ELF-1 (cell line): ENCODE measurements around the gene NKIRAS2.

Experiments used
- DNase-seq: peaks from one replicate; pipeline ENCODE4 v3.0.0-alpha.2; 2016; ENCODE audit warnings: low read depth, low spot score

The NKIRAS2 gene

DNA sequence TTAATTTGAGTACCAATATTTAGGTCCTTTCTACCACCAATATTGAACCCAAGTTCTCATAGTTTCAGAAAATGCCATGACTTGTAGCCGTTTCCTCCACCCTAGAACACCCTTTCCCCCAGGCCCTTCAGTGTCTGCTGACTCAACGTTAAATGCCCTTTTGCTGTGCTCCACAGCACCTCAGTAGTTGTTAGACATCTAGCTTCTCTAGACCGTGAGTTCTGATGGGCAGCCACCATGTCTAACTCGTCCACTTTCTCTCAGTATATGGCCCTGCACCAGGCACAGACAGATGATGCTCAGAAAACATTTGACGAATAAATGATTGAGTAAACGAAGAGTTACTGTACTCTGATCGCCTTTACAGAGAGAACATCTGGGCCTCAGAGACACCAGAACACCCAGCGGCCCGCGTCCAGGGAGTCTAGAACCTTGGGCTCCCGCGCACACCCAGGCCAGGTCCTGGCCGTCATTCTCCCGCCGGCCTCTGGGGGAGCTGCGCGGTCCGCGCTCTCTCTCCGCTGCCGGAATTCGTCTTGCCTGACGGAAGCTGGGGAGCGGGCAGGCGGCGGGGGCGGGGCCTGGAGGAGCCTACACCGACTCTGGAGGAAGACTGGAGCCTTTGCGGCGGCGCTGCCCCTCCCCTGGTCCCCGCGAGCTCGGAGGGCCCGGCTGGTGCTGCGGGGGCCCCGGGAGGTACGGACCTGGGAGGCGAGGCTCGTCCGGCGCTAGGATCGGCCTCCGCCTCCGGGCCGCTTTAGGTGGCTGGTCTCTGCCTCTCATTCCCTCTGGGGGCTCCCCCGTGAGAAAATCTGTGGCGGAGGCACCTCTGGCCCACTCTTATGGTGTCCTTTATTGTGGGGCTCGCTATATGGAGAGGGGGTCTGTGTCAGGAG is at the start of gene NKIRAS2:
Gene NKIRAS2, plus strand, starts transcription at position 582 of the 896 bp plus-strand sequence. CDS start 1,488 bp downstream, outside the sequence.
- peak; percentile 93 for DNase-seq

- DNase-seq = no peak
Measured at GRCh38 chr17:41970901-41971331, 49.0 kb upstream of the NKIRAS2 start.

GRCh38 chr17:41971721-41972523 is 48.0 kb upstream of the NKIRAS2 start:
- no peak for DNase-seq

- DNase-seq = no peak
Measured at GRCh38 chr17:41972571-41973407, 47.1 kb upstream of the NKIRAS2 start.

GRCh38 chr17:41973408-41973811 is 46.5 kb upstream of the NKIRAS2 start:
- no peak for DNase-seq

DNA sequence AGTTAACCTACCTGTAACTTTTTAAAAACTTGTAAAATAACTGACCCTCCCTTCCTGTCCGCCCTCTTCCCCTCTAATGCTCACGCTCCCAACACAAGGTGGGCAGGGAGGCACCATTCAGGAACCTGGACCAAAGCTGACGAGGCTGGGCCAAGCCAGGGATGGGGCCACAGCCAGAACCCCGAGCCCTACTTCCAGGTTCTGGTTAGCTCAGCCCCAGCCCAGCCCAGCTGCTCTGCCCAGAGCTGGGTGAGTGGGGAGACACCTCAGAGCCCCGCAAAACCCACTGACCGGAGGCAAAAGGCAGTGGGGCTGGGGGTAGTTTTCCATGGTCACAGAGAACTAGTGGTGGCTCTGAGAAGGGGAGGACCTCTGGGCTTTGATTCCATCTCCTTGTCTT is 45.9 kb upstream of the NKIRAS2 start:
- DNase-seq = no peak

DNA sequence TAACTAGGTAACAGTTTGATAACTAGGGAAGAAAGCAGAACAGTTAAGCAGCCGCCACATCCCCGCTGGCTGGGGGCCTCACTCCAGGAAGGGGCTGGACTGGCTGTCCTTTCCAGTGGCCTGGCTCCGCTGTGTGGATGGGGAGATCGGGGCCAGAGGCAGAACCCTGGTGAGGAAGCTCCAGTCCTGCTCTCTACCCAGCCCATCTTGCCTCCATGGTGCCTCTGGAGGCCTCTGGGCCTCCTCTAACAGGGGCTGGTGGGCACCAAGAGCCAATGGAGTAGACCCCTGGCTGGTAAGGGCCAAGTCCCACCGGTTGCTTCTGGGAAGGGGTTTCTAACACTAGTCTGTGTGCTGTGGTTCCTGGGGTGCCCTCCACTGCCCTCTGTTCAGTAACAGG is 45.2 kb upstream of the NKIRAS2 start:
- no peak for DNase-seq

- DNase-seq = no peak
Measured at GRCh38 chr17:41975099-41976083, 44.5 kb upstream of the NKIRAS2 start.

DNA sequence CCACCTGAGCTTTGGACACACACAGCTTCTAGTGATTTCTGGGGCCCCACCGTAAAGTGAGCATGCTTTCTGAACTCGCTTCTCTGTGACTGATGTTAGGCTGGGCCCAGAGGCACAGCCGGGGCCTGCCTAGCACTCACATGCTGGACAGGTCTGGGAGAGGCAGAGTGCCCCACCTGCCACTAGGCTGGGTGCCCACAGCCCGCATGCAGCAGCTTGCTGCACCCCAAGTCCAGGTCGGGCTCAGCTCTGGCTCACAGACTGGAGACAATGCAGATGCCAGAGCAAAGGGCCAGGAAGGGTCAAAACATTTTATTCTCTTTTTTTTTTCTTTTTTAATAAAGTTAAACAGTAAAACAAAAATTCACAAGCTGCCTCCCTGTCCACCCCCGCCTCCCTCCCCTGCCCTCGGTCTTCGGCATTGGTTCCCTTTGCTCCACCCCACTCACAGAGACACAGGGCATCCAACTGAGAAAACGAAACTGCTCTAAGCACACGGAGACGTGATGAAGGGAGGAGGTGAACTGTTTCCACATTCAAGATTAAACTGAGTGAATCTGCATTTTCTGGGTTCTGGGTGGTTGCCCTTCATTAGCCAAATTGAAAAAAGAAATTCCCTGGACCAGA is 43.6 kb upstream of the NKIRAS2 start:
- no peak for DNase-seq

- no peak for DNase-seq
Measured at GRCh38 chr17:41977991-41978390, 41.9 kb upstream of the NKIRAS2 start.

GRCh38 chr17:41982026-41982760 is 37.7 kb upstream of the NKIRAS2 start:
- DNase-seq = peak; percentile 47

DNA sequence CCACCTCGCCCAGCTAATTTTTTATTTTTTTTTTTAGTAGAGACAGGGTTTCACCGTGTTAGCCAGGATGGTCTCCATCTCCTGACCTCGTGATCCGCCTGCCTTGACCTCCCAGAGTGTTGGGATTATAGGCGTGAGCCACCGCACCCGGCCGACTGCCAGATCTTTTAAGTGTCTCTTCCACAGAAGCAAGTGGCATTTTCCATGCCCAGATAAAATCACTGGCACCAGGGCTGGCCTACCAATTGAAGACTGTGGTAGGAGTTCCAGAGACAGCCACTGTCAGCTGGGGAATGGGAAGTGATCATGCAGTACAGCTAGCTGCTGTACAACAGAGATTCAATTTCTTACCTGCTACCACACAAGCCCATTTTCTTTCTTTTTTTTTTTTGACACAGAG is 35.4 kb upstream of the NKIRAS2 start:
- no peak for DNase-seq

GRCh38 chr17:41985919-41986318 is 34.0 kb upstream of the NKIRAS2 start:
- DNase-seq = no peak

GRCh38 chr17:41986634-41987033 is 33.3 kb upstream of the NKIRAS2 start:
- DNase-seq = no peak

- peak; percentile 25 for DNase-seq
Measured at GRCh38 chr17:41987642-41988041, 32.2 kb upstream of the NKIRAS2 start.

DNA sequence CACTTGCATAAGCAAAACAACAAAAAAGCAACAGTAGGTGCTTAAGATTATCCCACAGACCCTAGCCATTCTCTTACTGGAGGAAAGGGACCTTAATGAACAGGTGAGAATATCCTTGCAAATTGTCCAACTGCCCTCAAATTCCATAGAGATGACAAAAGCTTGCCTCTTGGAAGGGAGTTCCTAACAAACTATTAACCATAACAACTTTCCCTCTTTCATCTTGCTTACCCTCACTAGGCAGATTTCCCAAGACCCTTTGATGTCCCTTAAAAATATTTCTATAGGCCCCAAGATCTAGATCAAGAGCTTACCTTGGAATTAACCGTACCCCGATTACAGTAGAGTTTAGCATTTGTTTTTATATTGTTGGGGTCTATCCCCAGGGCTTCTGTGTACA is 31.5 kb upstream of the NKIRAS2 start:
- DNase-seq = no peak

DNA sequence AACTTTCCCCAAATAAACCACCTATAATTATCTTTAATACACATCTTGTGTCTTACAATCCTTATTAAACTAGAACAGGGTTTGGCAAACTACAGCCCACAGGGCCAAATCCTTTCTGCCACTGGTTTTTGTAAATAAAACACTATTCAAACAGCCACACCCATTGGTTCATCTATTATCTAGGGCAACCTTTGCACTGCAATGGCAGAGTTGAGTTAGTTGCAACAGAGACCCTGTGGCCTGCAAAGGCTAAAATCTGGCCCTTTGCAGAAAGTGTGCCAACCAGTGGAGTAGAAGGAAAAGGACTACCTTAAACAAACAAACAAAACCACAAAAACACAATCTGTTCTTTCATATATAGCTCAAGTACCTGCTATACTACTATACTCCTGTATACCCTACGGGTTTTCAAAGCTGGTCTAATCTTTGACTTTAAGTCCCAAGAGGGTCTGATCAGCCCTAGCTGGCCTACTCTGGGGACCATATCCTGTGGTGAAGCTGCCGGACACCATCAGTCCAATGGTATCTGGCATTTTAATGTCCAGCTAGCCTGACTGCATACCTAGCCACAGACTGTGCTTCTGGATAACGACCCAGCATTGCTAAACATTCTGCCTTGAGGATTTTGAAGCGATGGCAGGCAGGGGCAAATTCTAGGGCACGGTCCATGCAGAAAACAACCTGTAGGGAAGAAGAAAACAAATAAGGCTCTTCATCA is 30.0 kb upstream of the NKIRAS2 start:
- DNase-seq = no peak

GRCh38 chr17:41992576-41992975 is 27.3 kb upstream of the NKIRAS2 start:
- DNase-seq = no peak

DNA sequence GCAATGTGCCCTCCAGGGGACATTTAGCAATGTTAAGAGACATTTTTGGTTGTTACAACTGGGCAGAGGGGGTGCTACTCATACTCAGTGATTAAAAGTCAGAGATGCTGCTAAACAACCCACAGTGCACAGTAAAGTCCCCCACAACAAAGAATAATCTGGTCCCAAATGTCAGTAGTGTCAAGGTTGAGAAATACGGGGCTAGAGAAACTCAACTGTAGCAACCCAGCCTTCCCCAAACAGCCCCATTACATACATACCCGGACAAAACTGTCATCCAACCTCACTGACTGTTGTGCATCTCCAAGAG is 23.1 kb upstream of the NKIRAS2 start:
- DNase-seq = no peak
